Tibial nerve (tissue), 4 donors: ENCODE data around the gene AARSD1. TPM values are rescaled to one million over a fixed set of nuclear protein-coding genes. Genes with fewer than 3 reads are reported as not detected.
"Not testable (repeated sequence)": the region's sequence is repeated elsewhere in the genome, so short reads cannot be mapped to it uniquely, and the experiment has no call there.

Experiments used
- DNase-seq, 2 donors: peaks; one replicate each; pipeline ENCODE4 v3.0.0-alpha.2; 2019; ENCODE audit warnings: low spot score in 2 of 2
- H3K27ac ChIP-seq, 4 donors: fragments of 200-600 bp; sonication (generic) in 3 of 4; one replicate each; pipeline ENCODE4 v1.5.1; 2017 to 2019; ENCODE audit warnings: mild to moderate bottlenecking in 1 of 4
- H3K27me3 ChIP-seq, 2 donors: fragments of 200-600 bp; sonication (generic) in 1 of 2; one replicate each; pipeline versions ENCODE4 v1.5.1 to v1.6.0; 2017 to 2019
- H3K36me3 ChIP-seq, 3 donors: fragments of 200-600 bp; sonication (generic); one replicate each; pipeline ENCODE4 v1.5.1; 2018 to 2019
- H3K4me1 ChIP-seq, 4 donors: fragments of 200-600 bp; sonication (generic) in 3 of 4; one replicate each; pipeline ENCODE4 v1.5.1; 2017 to 2019
- H3K4me3 ChIP-seq, 4 donors: fragments of 200-600 bp; sonication (generic) in 3 of 4; one replicate each; pipeline ENCODE4 v1.5.1; 2017 to 2019; ENCODE audit warnings: mild to moderate bottlenecking in 1 of 4, moderate library complexity in 1 of 4
- H3K9me3 ChIP-seq, 4 donors: fragments of 200-600 bp; sonication (generic) in 3 of 4; one replicate each; pipeline ENCODE4 v1.5.1; 2017 to 2019
- CTCF ChIP-seq, 5 experiments: fragments of 200-600 bp in 3 of 5; fragments of 450-650 bp in 2 of 5; sonication (generic) in 3 of 5; IDR thresholded peaks; one replicate each; pipeline ENCODE4 v1.5.1; 2016 to 2019; ENCODE audit warnings: antibody characterized with exemption in 5 of 5, mild to moderate bottlenecking in 3 of 5, moderate library complexity in 2 of 5
- EP300 ChIP-seq, 2 donors: sonication (generic); formaldehyde crosslinking; IDR thresholded peaks; one replicate each; pipeline ENCODE4 v1.6.1; 2017; ENCODE audit warnings: antibody characterized with exemption in 2 of 2, mild to moderate bottlenecking in 1 of 2
- POLR2A ChIP-seq, 2 donors: fragments of 450-650 bp; IDR thresholded peaks; one replicate each; pipeline ENCODE4 v1.6.1; 2017; ENCODE audit warnings: antibody characterized with exemption in 2 of 2, mild to moderate bottlenecking in 2 of 2, moderate library complexity in 2 of 2
- WGBS, 2 donors: methylation state at CpG; one replicate each; pipeline ENCODE4 v1.1.5; 2018; 5-methylcytosine and 5-hydroxymethylcytosine counted together
- total RNA-seq, 4 donors: library from RNA; depleted of rRNA; stranded (reverse); fragments of >200 nt; gene quantifications; one replicate each; pipeline ENCODE4 v1.1.0, GENCODE V29; 2016

AARSD1 gene
- total RNA-seq, 4 donors from 2014 or later = 26.0 to 42.0 (median 31.3) TPM

- H3K27me3 ChIP-seq = no peaks in the 10 kb centered on the region
- no peaks in the 10 kb centered on the region for H3K9me3 ChIP-seq
- DNase-seq = peak; percentile 97 to 98
- H3K27ac ChIP-seq = peak within 1 kb of the TSS; percentile 67 to 91 (median 88)
- TF ChIP-seq POLR2A (IDR thresholded peaks at IDR 0.05) (peak; percentile 58 to 90), EP300 (IDR thresholded peaks at IDR 0.05) (peak; percentile 98 to 99), CTCF (IDR thresholded peaks at IDR 0.05) (peak; percentile 87 to 97 (median 92))
- peaks cover 0 to 47% (median 21%) of the 10 kb centered on the region in 3 donors for H3K36me3 ChIP-seq
- WGBS, 2 donors = 0 to 1% methylated on average over 42 to 49 of the region's 49 CpGs
- H3K4me3 ChIP-seq = peak within 1 kb of the TSS; percentile 51 to 79 (median 72)
- H3K4me1 ChIP-seq = peaks cover 0 to 35% (median 15%) of the 10 kb centered on the region in 4 donors
Observed at GRCh38 chr17:42997984-42998938, 34.0 kb upstream of the AARSD1 start, which contains the start of gene RPL27. TSS of gene RPL27 (plus strand) at chr17:42998419. CDS start at chr17:42998751, 332 bp downstream.

GRCh38 chr17:42997390-42997983 is 33.2 kb upstream of the AARSD1 start:
- H3K36me3 ChIP-seq = peaks cover 0 to 47% (median 15%) of the 10 kb centered on the region in 3 donors
- no peak for DNase-seq
- peak overlapping the region in 3 of 4 donors; percentile 51 to 74 (median 71) for H3K4me3 ChIP-seq

GRCh38 chr17:42993913-42994312 is 29.7 kb upstream of the AARSD1 start:
- DNase-seq, H3K27me3 ChIP-seq, H3K4me3 ChIP-seq, H3K27ac ChIP-seq, H3K4me1 ChIP-seq, H3K9me3 ChIP-seq: not testable (repeated sequence)
- H3K36me3 ChIP-seq = peaks cover 7 to 55% (median 19%) of the 10 kb centered on the region in 3 donors
- WGBS, 2 donors = 79 to 85% methylated on average over 10 of the region's 10 CpGs

More at GRCh38 chr17:42997390-42997983, 33.2 kb upstream of the AARSD1 start:
- Histone ChIP-seq H3K27ac (peak overlapping the region; percentile 67 to 91 (median 84)), H3K4me1 (peaks cover 0 to 35% (median 15%) of the 10 kb centered on the region in 4 donors), H3K27me3 (no peaks in the 10 kb centered on the region), H3K9me3 (no peaks in the 10 kb centered on the region)
- no peak for TF ChIP-seq POLR2A (IDR thresholded peaks at IDR 0.05)
- no peak for TF ChIP-seq CTCF (IDR thresholded peaks at IDR 0.05)
- TF ChIP-seq EP300 (IDR thresholded peaks at IDR 0.05) = no peak
- 18 to 33% methylated on average over 5 of the region's 5 CpGs for WGBS, 2 donors

- Histone ChIP-seq H3K27ac (no peak overlapping the region), H3K27me3 (no peaks in the 10 kb centered on the region), H3K36me3 (peaks cover 7 to 65% (median 25%) of the 10 kb centered on the region in 3 donors), H3K4me1 (peaks cover 0 to 8% (median 3%) of the 10 kb centered on the region in 4 donors), H3K4me3 (no peak overlapping the region), H3K9me3 (no peaks in the 10 kb centered on the region)
- DNase-seq = no peak
- 83 to 85% methylated on average over 5 of the region's 5 CpGs for WGBS, 2 donors
- TF ChIP-seq POLR2A (IDR thresholded peaks at IDR 0.05) = no peak
- TF ChIP-seq EP300 (IDR thresholded peaks at IDR 0.05) = no peak
- TF ChIP-seq CTCF (IDR thresholded peaks at IDR 0.05) = no peak
Observed at GRCh38 chr17:42992872-42993271, 28.6 kb upstream of the AARSD1 start.

- Histone ChIP-seq H3K36me3 (peaks cover 7 to 78% (median 33%) of the 10 kb centered on the region in 3 donors), H3K27ac (no peak overlapping the region), H3K4me1 (peaks cover 0 to 3% (median 0%) of the 10 kb centered on the region in 4 donors), H3K27me3 (no peaks in the 10 kb centered on the region), H3K4me3 (no peak overlapping the region), H3K9me3 (no peaks in the 10 kb centered on the region)
- no peak for DNase-seq
- no peak for TF ChIP-seq POLR2A (IDR thresholded peaks at IDR 0.05)
- no peak for TF ChIP-seq CTCF (IDR thresholded peaks at IDR 0.05)
- TF ChIP-seq EP300 (IDR thresholded peaks at IDR 0.05) = no peak
- WGBS, 2 donors = 98 to 99% methylated on average over 6 of the region's 6 CpGs
Observed at GRCh38 chr17:42991471-42991870, 27.2 kb upstream of the AARSD1 start.
